Coronary artery (tissue), 2 donors: ENCODE results near the gene LSM11.

Experiments
- DNase-seq: peaks from one replicate; pipeline ENCODE4 v3.0.0-alpha.2; 2017; ENCODE audit warnings: low spot score
- H3K27ac ChIP-seq, 2 donors: fragments of 200-600 bp; sonication (generic); one replicate each; pipeline ENCODE4 v1.5.1; 2016 to 2019
- H3K4me3 ChIP-seq: fragments of 200-600 bp; sonication (generic); 2 replicates; pipeline ENCODE4 v1.5.1; 2016; ENCODE audit warnings: mild to moderate bottlenecking, moderate library complexity
- TF ChIP-seq, protein P1 (sequence below): fragments of 200-600 bp; sonication (generic); IDR thresholded peaks from one replicate; pipeline ENCODE4 v1.5.1; 2019; ENCODE audit warnings: antibody characterized with exemption

The LSM11 gene

DNA sequence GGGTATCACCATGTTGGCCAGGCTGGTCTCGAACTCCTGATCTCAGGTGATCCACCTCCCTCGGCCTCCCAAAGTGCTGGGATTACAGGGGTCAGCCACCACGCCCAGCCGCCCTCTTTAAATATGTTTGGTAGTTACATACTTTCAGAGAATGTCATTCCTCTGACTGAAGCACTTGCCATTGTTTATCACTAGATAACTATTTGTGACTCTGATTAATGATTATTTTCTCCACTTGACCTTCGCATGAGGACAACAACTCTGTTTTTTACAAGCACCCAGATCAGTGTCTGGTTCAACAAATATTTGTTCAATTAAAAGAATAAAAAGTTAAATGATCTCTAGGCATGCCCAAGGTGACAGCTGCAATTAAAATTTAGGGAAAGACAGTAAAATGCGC is 59.2 kb downstream of the LSM11 start:
- DNase-seq, result no peak
- H3K4me3 ChIP-seq, result no peak overlapping the region
- TF ChIP-seq, protein P1, sequence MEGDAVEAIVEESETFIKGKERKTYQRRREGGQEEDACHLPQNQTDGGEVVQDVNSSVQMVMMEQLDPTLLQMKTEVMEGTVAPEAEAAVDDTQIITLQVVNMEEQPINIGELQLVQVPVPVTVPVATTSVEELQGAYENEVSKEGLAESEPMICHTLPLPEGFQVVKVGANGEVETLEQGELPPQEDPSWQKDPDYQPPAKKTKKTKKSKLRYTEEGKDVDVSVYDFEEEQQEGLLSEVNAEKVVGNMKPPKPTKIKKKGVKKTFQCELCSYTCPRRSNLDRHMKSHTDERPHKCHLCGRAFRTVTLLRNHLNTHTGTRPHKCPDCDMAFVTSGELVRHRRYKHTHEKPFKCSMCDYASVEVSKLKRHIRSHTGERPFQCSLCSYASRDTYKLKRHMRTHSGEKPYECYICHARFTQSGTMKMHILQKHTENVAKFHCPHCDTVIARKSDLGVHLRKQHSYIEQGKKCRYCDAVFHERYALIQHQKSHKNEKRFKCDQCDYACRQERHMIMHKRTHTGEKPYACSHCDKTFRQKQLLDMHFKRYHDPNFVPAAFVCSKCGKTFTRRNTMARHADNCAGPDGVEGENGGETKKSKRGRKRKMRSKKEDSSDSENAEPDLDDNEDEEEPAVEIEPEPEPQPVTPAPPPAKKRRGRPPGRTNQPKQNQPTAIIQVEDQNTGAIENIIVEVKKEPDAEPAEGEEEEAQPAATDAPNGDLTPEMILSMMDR, result no peak
- H3K27ac ChIP-seq, result no peak overlapping the region

DNA sequence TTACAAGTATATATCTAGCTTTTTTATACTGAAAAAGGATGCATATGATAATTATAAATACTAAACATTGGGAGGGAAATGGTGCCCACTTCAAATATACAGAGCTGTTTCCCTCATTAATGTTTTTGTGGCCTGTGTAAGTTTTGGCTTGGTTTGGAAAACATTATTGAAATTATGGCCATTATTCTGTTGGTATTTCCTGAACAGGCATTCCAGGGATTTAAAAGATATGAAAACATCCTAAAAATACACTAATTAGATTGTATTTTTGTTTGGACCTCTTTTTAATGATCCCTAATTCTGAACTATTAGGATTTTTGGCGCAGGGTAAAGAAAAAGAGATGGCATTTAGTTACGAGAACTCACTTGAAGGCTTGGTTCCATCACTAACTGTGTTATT is 64.5 kb downstream of the LSM11 start:
- no peak overlapping the region for H3K4me3 ChIP-seq
- TF ChIP-seq, protein P1, result no peak
- DNase-seq, result no peak

More for the DNA sequence above, 64.5 kb downstream of the LSM11 start:
- H3K27ac ChIP-seq, result no peak overlapping the region
